Astrocyte of the hippocampus (primary cell): Measurements from ENCODE around the gene RNASE11.
"Not testable (repeated sequence)": the region's sequence is repeated elsewhere in the genome, so short reads cannot be mapped to it uniquely, and the experiment has no call there.

ENCODE experiments used
- DNase-seq: peaks from one replicate; pipeline ENCODE4 v3.0.0; 2011; ENCODE audit warnings: low read depth, low spot score

RNASE11 gene

DNA sequence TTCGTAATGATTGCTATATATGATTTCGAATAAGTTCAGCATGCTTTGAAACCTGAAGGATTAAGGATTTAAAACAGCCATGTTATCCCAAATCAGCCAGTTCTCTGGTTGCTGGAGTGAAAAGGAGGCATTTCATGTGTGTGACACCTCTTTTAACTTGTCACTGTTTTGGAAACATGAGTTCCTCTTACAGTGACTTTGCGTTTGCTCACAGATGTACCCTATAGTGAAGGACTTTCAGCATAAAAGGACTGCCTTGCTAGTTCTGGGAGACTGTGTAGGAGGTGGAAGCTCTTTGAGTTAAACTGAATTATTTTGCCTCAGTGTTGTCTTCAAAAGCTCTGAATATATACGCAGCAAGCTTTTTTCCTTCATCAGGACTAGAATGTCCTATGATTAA lies 7.6 kb downstream of the RNASE11 start:
- no peak for DNase-seq

- DNase-seq, result no peak
Observed at GRCh38 chr14:20578784-20579502, 8.9 kb downstream of the RNASE11 start.

DNA sequence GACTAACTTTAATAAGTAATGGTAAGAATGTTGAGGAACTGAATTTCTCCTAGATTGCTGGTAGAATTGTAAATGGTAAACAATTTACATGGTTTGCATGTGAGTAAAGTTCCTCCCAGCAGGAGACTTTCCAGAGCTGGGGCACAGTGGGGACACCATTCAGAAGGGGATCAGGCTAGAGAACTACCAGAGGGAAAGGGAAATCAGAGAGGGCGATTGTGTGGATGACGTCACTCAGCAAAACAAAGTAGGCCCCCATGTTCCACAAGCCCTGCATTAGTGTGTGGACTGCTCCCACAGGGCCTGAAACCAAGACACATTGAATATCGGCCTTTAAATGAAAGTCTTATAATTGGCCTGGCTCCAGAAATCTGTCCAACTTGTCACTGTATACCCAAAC lies 9.5 kb downstream of the RNASE11 start:
- DNase-seq, result no peak

- DNase-seq, result not testable (repeated sequence)
Observed at GRCh38 chr14:20572382-20572990, 15.3 kb downstream of the RNASE11 start.

GRCh38 chr14:20570720-20571119 lies 17.1 kb downstream of the RNASE11 start:
- not testable (repeated sequence) for DNase-seq

DNA sequence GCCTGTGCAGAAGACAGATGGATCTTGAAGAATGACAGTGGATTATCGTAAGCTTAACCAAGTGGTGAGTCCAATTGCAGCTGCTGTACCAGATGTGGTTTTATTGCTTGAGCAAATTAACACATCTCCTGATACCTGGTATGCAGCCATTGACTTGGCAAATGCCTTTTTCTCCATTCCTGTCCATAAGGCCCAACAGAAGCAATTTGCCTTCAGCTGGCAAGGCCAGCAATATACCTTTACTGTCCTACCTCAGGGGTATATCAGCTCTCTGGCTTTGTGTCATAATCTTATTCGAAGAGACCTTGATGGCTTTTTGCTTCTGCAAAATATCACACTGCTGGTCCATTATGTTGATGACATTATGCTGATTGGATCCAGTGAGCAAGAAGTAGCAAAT lies 17.9 kb downstream of the RNASE11 start:
- not testable (repeated sequence) for DNase-seq

DNA sequence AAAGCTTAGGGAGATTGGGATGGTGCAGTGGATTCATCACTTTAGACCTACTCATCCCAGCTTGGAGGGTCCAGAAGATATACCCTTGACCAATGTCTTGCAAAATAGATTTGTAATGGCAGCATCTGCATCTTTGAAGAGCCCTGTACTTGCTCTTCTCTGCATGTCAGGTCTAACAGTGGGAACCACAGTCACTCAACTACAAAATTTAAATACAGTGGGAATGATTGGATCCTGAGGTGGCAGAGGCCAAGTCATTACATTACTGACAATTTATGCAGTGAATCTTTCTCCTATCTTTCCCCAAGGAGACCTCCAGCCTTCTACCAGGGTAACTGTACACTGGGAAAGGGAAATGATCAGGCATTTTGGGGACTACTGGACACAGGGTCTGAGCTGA lies 18.7 kb downstream of the RNASE11 start:
- no peak for DNase-seq

DNA sequence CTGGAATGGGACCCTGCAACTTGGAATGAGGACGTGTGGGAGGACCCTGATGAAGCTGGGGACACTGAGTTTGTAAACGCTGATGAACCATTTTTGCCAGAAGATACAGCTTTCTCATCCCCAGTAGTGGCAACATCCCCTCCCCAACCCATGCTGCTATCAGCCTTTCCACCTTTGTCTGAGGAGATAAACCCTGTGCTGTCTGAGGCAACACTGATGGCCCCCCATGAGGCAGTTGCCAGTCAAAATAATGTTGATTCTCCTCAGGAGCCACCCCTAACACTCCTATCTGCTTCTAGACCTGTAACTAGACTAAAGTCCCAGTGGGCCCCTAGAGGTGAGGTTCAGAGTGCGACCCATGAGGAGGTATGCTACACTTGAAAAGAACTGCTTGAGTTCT lies 19.4 kb downstream of the RNASE11 start:
- no peak for DNase-seq

DNA sequence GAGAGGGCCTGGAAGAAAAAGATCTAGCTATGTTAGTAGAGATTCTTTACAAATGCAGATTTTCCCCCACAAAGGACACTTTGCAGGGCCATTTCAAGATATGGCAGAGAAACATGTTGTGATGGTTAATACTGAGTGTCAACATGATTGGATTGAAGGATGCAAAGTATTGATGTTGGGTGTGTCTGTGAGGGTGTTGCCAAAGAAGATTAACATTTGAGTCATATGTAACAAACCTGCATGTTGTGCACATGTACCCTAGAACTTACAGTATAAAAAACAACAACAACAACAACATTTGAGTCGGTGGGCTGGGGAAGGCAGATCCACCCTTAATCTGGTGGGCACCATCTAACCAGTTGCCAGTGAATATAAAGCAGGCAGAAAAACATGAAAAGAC lies 20.6 kb downstream of the RNASE11 start:
- not testable (repeated sequence) for DNase-seq

- no peak for DNase-seq
Observed at GRCh38 chr14:20564501-20564997, 23.3 kb downstream of the RNASE11 start.

DNA sequence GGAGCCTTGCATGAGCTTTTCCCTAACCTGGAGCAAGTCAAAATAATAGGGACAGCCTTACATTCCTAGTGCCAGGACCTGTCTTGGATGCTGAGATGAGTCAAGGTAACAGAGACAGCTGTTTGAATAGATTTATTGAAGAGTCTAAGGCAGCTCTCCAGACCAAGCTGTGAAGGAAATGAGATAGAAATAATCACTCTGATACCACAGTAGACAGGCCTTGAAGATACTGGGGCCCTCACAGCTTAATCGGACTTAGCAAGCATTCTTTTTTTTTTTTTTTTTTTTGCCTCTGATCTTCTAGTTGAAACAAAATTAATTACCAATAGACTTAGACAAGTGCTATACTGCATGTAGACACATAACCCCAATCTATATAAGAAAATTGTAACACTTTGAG lies 23.8 kb downstream of the RNASE11 start:
- DNase-seq, result no peak

GRCh38 chr14:20560961-20561360 lies 26.8 kb downstream of the RNASE11 start, which contains the start of gene RNASE9:
Gene RNASE9, minus strand, starts transcription at chr14:20561047.
- no peak for DNase-seq

DNA sequence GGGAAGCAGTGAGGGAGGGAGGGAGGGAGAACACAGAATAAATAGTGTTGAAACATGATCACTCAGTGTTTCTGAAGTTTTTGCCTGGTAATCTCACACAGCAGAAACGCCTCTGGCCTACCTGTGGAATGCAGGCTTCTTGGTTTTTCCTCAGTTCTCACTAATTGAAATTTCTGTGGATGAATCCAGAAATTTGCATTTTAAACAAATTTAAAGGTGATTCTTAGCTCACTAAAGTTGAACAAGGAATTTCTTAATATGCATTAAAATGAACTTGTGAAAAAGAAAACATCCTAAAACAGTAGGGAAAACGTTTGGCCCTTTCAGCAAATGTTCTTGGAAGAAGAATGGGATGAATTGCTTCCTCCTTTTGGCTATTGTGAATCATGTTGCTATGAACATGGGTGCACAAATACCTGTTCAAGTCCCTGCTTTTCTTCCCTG lies 28.3 kb downstream of the RNASE11 start:
- no peak for DNase-seq

DNA sequence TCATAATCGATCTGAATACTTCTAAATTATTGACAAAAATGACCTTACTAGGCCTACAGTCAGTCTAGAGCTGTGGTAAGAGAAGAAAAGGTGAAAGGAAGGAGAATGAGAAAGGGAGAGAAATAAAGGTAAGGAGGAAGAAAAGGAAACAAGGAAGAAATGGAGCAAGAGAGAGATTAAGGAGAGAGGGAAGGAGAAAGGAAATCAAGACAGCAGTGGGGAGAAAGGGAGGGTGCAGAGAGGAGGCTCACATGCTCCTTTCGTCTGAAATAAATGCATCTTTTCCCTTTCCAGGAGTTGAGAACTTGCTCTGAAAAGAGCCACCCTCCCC lies 30.6 kb downstream of the RNASE11 start:
- no peak for DNase-seq

GRCh38 chr14:20556500-20557211 lies 31.1 kb downstream of the RNASE11 start:
- DNase-seq, result no peak

DNA sequence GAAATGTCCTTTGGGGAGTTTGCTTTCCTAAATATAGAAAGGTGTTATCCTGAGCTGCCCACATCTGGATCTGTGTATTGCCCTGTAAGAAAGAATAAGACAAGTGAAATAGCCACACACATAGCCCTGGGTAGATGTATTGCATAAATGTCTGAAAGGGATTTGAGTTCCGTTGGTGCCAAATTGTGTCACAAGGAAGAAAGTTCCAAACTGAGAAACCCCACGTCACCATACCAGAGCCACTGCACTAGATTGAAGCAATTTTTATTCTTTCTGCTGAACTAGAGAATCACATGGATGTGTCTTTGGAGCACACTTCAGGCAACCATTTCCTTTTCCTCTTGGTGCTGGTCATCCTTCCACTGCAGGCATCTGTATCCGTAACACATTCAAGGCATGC lies 32.0 kb downstream of the RNASE11 start:
- no peak for DNase-seq

- DNase-seq, result no peak
Observed at GRCh38 chr14:20553024-20553423, 34.8 kb downstream of the RNASE11 start.

DNA sequence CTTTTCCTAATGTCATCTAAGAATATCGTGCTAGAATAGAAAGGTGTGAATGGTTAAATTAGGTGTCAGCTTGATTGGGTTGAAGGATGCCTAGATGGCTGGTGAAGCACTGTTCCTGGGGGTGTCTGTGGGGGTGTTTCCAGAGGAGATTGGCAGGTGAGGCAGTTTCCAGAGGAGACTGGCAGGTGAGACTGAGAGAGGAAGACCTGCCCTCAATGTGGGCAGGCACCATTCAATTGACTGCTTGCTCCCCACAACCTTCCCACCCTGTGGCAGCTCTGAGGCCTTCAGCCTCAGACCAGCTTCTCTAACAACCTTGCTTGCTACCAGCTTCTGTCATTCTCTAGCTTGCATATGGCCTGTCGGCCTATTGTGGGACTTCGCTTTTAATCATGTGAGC lies 36.2 kb downstream of the RNASE11 start:
- no peak for DNase-seq

GRCh38 chr14:20550926-20551325 lies 36.9 kb downstream of the RNASE11 start:
- no peak for DNase-seq

DNA sequence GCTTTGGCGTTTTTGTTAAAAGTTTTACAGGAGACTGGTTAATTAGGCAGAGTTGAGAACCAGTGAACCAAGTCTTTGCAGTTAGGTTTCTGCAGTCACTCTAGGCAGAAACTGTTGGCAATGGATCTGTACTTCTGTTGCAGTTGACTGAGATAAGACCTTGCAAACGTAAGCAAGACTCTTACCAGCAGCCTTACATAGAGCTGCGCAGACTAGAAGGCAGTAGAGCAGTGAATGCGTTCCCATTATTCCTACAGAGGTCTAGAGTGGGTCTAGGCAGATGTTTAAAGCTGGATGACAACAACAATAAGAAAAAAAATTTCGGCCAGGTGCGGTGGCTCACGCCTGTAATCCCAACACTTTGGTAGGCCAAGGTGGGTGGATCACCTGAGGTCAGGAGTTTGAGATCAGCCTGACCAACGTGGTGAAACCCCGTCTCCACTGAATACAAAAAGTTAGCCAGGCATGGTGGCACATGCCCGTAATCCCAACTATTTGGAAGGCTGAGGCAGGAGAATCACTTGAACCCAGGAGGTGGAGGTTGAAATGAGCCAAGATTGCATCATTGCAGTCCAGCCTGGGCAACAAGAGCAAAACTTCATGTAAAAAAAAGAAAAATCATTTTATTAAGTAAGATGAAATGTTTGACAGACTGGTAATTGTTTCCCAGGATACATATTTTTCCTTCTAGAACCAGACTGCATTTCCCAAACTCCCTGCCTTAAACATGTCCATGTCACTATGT lies 39.2 kb downstream of the RNASE11 start:
- no peak for DNase-seq

DNA sequence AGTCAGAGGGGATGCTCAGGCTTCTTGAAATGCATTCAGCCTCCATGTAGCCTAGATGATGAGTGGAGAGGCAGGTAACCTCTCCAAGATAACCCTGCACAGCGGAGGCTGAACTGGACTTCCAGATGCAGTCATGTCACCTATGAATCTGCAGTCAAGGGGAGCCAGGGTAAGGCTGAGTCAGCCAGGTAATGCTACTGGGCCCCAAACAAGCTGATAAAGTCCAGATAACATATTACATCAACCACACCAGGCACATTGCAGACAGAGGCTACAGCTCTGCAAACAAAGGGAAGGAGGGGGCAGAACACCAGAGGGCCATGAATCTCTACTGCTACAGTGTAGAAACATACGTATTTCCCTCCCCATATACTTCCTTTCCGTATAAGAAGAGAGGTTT lies 40.9 kb downstream of the RNASE11 start:
- no peak for DNase-seq

DNA sequence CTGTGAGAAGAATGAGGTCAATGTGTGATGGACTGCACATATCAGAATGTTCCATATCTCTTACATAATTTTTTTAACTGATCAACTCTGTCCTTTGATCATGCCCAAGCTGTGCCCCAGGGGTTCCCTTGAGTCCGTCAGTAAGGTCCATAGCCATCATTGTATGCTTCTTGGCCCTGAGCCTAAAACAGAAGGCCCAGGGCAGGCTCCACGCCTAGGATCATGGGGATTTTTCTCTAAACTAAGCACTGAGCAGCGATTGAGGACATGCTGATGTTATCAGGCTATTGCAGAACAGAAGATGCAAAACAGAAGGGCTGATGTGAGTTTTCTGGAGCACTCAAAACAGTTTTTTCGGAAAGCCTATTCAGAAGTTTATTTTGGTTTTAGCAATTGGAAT lies 47.9 kb downstream of the RNASE11 start:
- DNase-seq, result no peak
